Superior temporal gyrus (tissue), 1 donor: ENCODE data around the gene GPRASP3.
A peak's percentile ranks its signal among the peaks of the same experiment; 100 is the strongest.
"Not testable (repeated sequence)": the region's sequence is repeated elsewhere in the genome, so short reads cannot be mapped to it uniquely, and the experiment has no call there.

Source experiments
- DNase-seq: peaks from one replicate; pipeline ENCODE4 v3.0.0-alpha.2; 2016; ENCODE audit errors: extremely low spot score

The GPRASP3 gene, protein sequence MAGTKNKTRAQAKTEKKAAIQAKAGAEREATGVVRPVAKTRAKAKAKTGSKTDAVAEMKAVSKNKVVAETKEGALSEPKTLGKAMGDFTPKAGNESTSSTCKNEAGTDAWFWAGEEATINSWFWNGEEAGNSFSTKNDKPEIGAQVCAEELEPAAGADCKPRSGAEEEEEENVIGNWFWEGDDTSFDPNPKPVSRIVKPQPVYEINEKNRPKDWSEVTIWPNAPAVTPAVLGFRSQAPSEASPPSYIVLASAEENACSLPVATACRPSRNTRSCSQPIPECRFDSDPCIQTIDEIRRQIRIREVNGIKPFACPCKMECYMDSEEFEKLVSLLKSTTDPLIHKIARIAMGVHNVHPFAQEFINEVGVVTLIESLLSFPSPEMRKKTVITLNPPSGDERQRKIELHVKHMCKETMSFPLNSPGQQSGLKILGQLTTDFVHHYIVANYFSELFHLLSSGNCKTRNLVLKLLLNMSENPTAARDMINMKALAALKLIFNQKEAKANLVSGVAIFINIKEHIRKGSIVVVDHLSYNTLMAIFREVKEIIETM

GRCh38 chrX:102720237-102721168 is at the start of gene GPRASP3:
Gene GPRASP3 (plus strand): TSS chrX:102720743. CDS start chrX:102748996, 28,253 bp downstream.
- peak; percentile 87 for DNase-seq

- no peak for DNase-seq
These were observed 47.7 kb upstream of the GPRASP3 start for GRCh38 chrX:102672856-102673255.

GRCh38 chrX:102677479-102677878 is 43.1 kb upstream of the GPRASP3 start:
- not testable (repeated sequence) for DNase-seq

GRCh38 chrX:102684772-102685520 is 35.6 kb upstream of the GPRASP3 start:
- DNase-seq = no peak

DNA sequence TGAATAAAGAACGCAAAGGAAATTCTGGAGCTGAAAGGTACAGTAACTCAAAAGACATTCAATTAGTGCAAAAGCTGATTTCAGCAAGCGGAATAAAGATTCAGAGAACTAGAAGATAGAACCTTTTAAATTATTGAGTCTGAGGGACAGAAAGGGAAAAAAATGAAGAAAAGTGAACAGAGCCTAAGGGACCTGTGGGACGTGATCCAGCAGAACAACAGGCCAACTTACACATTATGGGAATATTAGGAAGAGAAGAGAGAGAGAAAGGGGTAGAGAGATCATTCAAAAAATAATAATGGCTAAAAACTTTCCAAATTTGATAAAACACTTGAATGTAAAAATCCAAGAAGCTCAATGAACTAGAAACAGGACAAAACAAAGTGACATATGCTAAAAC is 25.8 kb upstream of the GPRASP3 start:
- no peak for DNase-seq

DNA sequence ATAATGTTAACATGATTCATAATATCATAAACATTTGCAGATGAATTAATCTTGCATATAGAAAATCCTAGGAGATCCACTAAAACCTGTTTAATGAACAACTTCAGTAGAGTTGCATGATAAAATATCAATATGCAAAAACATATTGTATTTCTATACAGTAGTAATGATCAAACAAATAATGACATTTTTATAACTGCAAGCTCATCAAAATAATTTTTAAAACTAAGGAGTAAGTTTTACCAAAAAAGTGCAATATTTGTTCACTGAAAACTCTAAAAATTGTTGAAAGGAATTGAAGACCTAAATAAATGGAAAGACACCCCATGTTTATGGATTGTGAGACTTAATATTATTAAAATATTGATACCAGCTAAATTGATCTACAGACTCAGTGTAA is 24.2 kb upstream of the GPRASP3 start:
- DNase-seq = no peak

DNA sequence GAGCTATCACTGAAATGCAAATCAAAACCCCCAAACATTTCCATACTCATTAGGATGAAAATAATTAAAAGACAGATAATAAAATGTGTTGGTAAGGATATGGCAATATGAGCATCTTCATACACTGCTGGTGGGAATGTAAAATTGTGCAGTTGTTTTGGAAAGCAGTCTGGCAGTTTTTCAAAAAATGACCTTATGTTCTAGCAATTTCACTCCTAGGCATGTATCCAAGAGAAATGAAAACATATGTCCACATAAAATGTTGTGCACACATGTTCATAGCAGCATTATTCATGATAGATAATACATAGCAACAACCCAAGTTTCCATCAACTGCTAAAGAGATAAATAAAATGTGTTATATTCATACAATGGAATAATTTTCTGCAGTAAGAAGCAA is 23.0 kb upstream of the GPRASP3 start:
- DNase-seq = no peak

- DNase-seq = no peak
These were observed 11.6 kb upstream of the GPRASP3 start for GRCh38 chrX:102708900-102709299.

- no peak for DNase-seq
These were observed 8.7 kb upstream of the GPRASP3 start for GRCh38 chrX:102711872-102712215.

DNA sequence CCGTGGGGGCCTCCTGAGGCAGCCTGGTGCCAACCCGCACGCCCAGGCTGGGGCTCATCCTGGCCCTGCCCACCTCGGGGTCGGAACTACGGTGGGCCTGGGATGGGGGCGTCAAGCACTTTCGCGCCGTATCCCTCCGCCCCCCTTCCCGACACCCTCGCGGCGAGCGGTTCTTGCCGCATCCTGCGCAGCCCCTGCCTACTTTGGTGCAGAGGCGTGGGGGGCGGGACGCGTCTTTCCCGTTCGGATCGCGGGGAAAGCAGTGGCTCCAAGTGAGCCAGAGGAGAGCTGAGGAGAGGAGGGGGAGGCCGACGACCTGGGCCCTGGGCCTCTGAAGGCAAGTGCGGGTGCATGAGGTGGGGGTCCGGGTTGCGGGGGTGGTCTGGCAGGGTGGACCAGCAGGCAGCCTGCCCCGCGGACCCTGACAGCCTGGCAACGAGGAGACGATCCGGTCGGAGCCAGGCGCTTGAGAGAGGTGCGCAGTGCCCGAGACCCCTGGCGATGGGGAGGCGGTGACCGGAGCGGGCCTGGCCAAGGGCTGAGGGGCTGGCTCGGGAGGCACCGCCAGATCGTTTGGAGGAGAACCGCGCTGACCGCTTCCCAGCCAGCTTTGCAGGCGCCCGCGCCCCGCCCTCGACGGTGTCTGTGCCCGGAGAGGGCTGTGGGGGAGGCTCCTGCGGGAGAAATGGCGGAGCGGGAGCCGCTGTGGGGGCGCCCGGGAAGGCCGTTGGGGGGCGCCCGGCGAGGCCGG is 8.2 kb upstream of the GPRASP3 start, which contains the start of gene GPRASP2:
Gene GPRASP2, plus strand, starts transcription at position 233 of the 751 bp plus-strand sequence. CDS start 2,422 bp downstream, outside the sequence.
- DNase-seq = peak; percentile 9

- DNase-seq = peak; percentile 70
These were observed 7.4 kb upstream of the GPRASP3 start for GRCh38 chrX:102712981-102713625.

- no peak for DNase-seq
These were observed 5.5 kb upstream of the GPRASP3 start for GRCh38 chrX:102714994-102715393.

DNA sequence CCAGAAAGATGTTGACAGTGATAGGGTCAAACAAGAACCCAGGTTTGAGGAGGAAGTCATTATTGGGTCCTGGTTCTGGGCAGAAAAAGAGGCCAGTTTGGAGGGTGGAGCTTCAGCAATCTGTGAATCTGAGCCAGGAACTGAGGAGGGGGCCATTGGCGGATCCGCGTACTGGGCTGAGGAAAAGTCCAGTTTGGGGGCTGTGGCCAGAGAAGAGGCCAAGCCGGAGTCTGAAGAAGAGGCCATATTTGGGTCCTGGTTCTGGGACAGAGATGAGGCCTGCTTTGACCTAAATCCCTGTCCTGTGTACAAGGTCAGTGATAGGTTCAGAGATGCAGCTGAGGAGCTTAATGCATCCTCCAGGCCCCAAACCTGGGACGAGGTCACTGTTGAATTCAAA is 4.6 kb upstream of the GPRASP3 start:
- no peak for DNase-seq

GRCh38 chrX:102721169-102721506 is 595 bp downstream of the GPRASP3 start:
- not testable (repeated sequence) for DNase-seq

GRCh38 chrX:102723456-102723855 is 2.9 kb downstream of the GPRASP3 start:
- no peak for DNase-seq

GRCh38 chrX:102727761-102728160 is 7.2 kb downstream of the GPRASP3 start:
- no peak for DNase-seq

DNA sequence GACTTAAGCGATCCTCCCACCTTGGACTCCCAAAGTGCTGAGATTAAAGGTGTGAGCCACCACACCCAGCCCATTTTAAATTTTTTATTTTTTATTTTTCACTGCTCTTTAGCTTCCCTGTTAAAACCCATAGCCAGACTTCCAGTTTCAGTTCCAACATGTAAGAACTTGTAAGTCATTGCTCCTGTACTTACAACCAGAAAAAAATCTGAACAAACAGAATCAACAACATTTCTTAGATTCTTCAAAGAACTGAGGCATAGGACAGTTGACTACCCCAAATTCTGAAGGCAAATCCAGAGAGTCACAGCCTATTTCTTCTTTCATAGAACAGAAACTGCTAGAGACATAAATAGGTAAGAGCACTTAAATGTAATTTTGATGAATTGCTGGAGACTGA is 8.1 kb downstream of the GPRASP3 start:
- DNase-seq = no peak

DNA sequence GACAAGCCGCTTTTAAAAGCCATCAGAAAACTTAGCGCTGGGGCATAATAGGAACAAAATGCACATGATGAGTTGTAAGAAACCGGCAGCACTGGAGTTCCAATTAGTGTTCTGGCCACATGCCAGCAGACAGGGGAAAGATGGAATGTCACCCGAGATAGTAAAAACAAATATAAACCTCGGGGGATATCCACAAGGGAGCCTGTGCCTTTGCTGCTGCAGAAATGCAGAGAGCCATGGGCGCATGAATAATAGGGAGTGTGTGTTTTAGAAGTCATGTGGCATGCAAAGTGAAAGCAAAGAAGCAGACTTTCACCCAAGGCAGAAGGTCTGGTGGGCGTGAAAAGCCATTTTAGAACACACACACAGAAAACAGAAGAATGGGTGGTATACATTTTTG is 19.1 kb downstream of the GPRASP3 start:
- no peak for DNase-seq

DNA sequence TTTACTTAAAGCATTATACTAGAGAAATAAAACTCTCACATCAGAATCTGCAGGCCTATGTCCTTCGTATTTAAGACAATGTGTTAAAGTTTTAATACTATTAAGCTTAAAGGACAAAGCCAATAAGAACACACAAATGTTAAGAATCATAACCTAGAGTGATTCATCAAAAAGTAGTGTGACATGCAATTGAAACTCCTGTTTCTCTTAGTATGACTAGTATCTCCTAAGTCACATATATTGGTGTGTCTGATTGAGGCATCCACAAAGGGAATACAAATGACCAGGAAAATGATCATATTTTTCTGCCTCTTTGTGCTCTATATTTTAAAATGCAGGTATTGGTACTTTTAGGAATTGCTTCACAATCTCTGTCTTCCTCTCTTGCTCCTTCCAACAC is 23.8 kb downstream of the GPRASP3 start:
- DNase-seq = no peak

DNA sequence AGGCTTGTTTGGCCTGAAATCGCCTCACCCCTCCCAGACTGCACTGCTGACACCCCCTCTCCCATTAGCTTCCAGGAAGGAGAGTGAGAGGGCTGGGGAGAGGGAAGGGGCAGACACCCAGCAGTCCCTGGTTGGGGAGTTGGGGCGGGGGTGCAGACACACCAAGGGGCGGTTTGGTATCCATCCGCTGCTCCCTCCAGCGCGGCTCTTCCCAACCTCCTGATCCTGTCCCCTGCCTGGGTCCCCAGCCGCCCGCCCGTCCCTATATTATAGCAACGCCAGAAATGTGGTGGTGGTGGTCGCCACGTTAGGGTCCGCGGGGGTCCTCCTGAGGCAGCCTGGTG is 24.9 kb downstream of the GPRASP3 start:
- no peak for DNase-seq
